ENCODE measurements around the gene SUCLG2.

- no peak for TF ChIP-seq POLR2AphosphoS5 (IDR thresholded peaks at IDR 0.05; ENCODE audit: low read depth, low read length)
- TF ChIP-seq POLR2A (IDR thresholded peaks at IDR 0.05; ENCODE audit: low read depth, low read length) = no peak
Observed at GRCh38 chr3:67384016-67384415, 270.4 kb downstream of the SUCLG2 start.

Data from GM12892 (cell line).